Lower leg skin (tissue), 3 donors: ENCODE data around the gene BRD3.
"Not testable (repeated sequence)": the region's sequence is repeated elsewhere in the genome, so short reads cannot be mapped to it uniquely, and the experiment has no call there.

Experiments used
- POLR2A ChIP-seq, 2 donors: fragments of 450-650 bp; IDR thresholded peaks; one replicate each; pipeline ENCODE4 v1.6.1; 2016 to 2017; ENCODE audit warnings: antibody characterized with exemption in 2 of 2, mild to moderate bottlenecking in 1 of 2, moderate library complexity in 1 of 2
- TF ChIP-seq, protein P1 (sequence below), 3 donors: fragments of 450-650 bp; IDR thresholded peaks; one replicate each; pipeline ENCODE4 v1.5.1; 2016; ENCODE audit warnings: antibody characterized with exemption in 3 of 3, mild to moderate bottlenecking in 3 of 3, moderate library complexity in 2 of 3

DNA sequence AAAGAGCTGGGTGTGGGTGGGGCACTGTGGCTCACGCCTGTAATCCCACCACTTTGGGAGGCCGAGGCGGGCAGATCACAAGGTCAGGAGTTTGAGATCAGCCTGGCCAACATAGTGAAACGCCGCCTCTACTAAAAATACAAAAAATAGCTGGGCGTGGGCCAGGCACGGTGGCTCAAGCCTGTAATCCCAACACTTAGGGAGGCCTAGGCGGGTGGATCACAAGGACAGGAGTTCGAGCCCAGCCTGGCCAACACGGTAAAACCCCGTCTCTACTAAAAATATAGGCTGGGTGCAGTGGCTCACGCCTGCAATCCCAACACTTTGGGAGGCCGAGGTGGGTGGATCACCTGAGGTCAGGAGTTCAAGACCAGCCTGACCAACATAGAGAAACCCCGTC lies 79.1 kb downstream of the BRD3 start:
- not testable (repeated sequence) for TF ChIP-seq POLR2A (IDR thresholded peaks at IDR 0.05)
- TF ChIP-seq, protein P1, sequence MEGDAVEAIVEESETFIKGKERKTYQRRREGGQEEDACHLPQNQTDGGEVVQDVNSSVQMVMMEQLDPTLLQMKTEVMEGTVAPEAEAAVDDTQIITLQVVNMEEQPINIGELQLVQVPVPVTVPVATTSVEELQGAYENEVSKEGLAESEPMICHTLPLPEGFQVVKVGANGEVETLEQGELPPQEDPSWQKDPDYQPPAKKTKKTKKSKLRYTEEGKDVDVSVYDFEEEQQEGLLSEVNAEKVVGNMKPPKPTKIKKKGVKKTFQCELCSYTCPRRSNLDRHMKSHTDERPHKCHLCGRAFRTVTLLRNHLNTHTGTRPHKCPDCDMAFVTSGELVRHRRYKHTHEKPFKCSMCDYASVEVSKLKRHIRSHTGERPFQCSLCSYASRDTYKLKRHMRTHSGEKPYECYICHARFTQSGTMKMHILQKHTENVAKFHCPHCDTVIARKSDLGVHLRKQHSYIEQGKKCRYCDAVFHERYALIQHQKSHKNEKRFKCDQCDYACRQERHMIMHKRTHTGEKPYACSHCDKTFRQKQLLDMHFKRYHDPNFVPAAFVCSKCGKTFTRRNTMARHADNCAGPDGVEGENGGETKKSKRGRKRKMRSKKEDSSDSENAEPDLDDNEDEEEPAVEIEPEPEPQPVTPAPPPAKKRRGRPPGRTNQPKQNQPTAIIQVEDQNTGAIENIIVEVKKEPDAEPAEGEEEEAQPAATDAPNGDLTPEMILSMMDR (IDR thresholded peaks at IDR 0.05): not testable (repeated sequence)
